GM23338 (cell line): ENCODE results near the gene KDM4C. TPM values are rescaled to one million over a fixed set of nuclear protein-coding genes. Genes with fewer than 3 reads are reported as not detected.
A peak's percentile ranks its signal among the peaks of the same experiment; 100 is the strongest.

Experiments used
- ATAC-seq: fragments of 200-7000 bp; cut with Tn5 transposase; 3 replicates; pipeline ENCODE4 v1.9.1; 2020
- DNase-seq: peaks from one replicate; pipeline ENCODE4 v3.0.0-alpha.2; 2015; ENCODE audit warnings: low spot score
- H2AFZ ChIP-seq: fragments of 200-600 bp; sonication (generic); 2 replicates; pipeline ENCODE4 v1.8.0; 2016; ENCODE audit warnings: antibody characterized with exemption, mild to moderate bottlenecking, moderate library complexity
- H3F3A ChIP-seq: fragments of 200-600 bp; sonication (generic); replicated peaks from 2 replicates; pipeline ENCODE4 v1.8.0; 2017; ENCODE audit warnings: antibody characterized with exemption, mixed run types, low read depth
- H3K27ac ChIP-seq: fragments of 200-600 bp; sonication (generic); 2 replicates; pipeline ENCODE4 v1.6.1; 2016; ENCODE audit warnings: low read depth
- H3K27me3 ChIP-seq: fragments of 200-600 bp; sonication (generic); 2 replicates; pipeline ENCODE4 v1.8.0; 2016; ENCODE audit warnings: mild to moderate bottlenecking, mixed run types, moderate library complexity; ENCODE audit not compliant: insufficient read depth
- H3K36me3 ChIP-seq: fragments of 200-600 bp; sonication (generic); 2 replicates; pipeline ENCODE4 v1.8.0; 2016; ENCODE audit warnings: mild to moderate bottlenecking; ENCODE audit not compliant: insufficient read depth
- H3K4me1 ChIP-seq: fragments of 200-600 bp; sonication (generic); 2 replicates; pipeline ENCODE4 v1.8.0; 2016; ENCODE audit warnings: mild to moderate bottlenecking, moderate library complexity; ENCODE audit not compliant: insufficient read depth
- H3K4me2 ChIP-seq: fragments of 200-600 bp; sonication (generic); 2 replicates; pipeline ENCODE4 v1.7.1; 2017; ENCODE audit warnings: mixed run types
- H3K4me3 ChIP-seq: fragments of 200-600 bp; sonication (generic); 2 replicates; pipeline ENCODE4 v1.6.1; 2016; ENCODE audit warnings: mixed run types
- H3K79me2 ChIP-seq: fragments of 200-600 bp; sonication (generic); replicated peaks from 2 replicates; pipeline ENCODE4 v1.8.0; 2017; ENCODE audit warnings: mild to moderate bottlenecking; ENCODE audit not compliant: insufficient read depth
- H3K9me2 ChIP-seq: fragments of 200-600 bp; sonication (generic); 2 replicates; pipeline ENCODE4 v1.8.0; 2017; ENCODE audit not compliant: insufficient read depth
- H4K20me1 ChIP-seq: fragments of 200-600 bp; sonication (generic); replicated peaks from 2 replicates; pipeline ENCODE4 v1.8.0; 2017; ENCODE audit warnings: mild to moderate bottlenecking; ENCODE audit not compliant: insufficient read depth
- H3K27ac Mint-ChIP-seq: 2 replicates; pipeline ENCODE4 v1.8.0; 2020; ENCODE audit warnings: inconsistent platforms, mild to moderate bottlenecking, moderate library complexity, mixed read lengths
- H3K27me3 Mint-ChIP-seq: 3 replicates; pipeline ENCODE4 v1.8.0; 2022; ENCODE audit warnings: low read depth, mild to moderate bottlenecking, moderate library complexity, mixed read lengths, inconsistent platforms; ENCODE audit not compliant: insufficient read depth, poor library complexity
- H3K36me3 Mint-ChIP-seq: 3 replicates; pipeline ENCODE4 v1.8.0; 2021; ENCODE audit warnings: low read depth, mild to moderate bottlenecking, inconsistent platforms, moderate library complexity, mixed read lengths
- H3K4me1 Mint-ChIP-seq: 3 replicates; pipeline ENCODE4 v1.8.0; 2020; ENCODE audit warnings: mild to moderate bottlenecking, inconsistent platforms, mixed read lengths
- H3K4me3 Mint-ChIP-seq: 3 replicates; pipeline ENCODE4 v1.8.0; 2021; ENCODE audit warnings: moderate library complexity, mild to moderate bottlenecking, inconsistent platforms, mixed read lengths
- H3K9me3 Mint-ChIP-seq: 3 replicates; pipeline ENCODE4 v1.8.0; 2020; ENCODE audit warnings: moderate library complexity, mild to moderate bottlenecking, inconsistent platforms, mixed read lengths
- CREB1 ChIP-seq: fragments of 250-450 bp; sonication (Bioruptor Pico); IDR thresholded peaks from 2 replicates; pipeline ENCODE4 v1.5.0; 2020; ENCODE audit warnings: low read depth, mild to moderate bottlenecking, moderate library complexity
- ETS1 ChIP-seq: IDR thresholded peaks from 2 replicates; pipeline ENCODE4 v1.6.1; 2016; ENCODE audit warnings: antibody characterized with exemption
- EZH2 ChIP-seq: fragments of 200-600 bp; sonication (generic); IDR thresholded peaks from one replicate; pipeline ENCODE4 v1.8.0; 2017; ENCODE audit warnings: antibody characterized with exemption, mild to moderate bottlenecking, low read depth; ENCODE audit not compliant: unreplicated experiment
- EZH2phosphoT487 ChIP-seq: fragments of 200-600 bp; sonication (generic); IDR thresholded peaks from one replicate; pipeline ENCODE4 v1.8.1; 2018; ENCODE audit warnings: antibody characterized with exemption; ENCODE audit not compliant: unreplicated experiment
- JUNB ChIP-seq: IDR thresholded peaks from one replicate; pipeline ENCODE4 v1.6.1; 2016; ENCODE audit warnings: antibody characterized with exemption; ENCODE audit not compliant: unreplicated experiment
- NANOG ChIP-seq: IDR thresholded peaks from 2 replicates; pipeline ENCODE4 v1.6.1; 2016; ENCODE audit warnings: antibody characterized with exemption, borderline replicate concordance
- POLR2AphosphoS5 ChIP-seq: IDR thresholded peaks from 2 replicates; pipeline ENCODE4 v1.6.1; 2016; ENCODE audit warnings: antibody characterized with exemption, low read depth
- REST ChIP-seq: IDR thresholded peaks from one replicate; pipeline ENCODE4 v1.6.1; 2018; ENCODE audit warnings: antibody characterized with exemption; ENCODE audit not compliant: unreplicated experiment
- STAT1 ChIP-seq: IDR thresholded peaks from one replicate; pipeline ENCODE4 v1.6.1; 2016; ENCODE audit warnings: antibody characterized with exemption; ENCODE audit not compliant: unreplicated experiment
- ZNF114 ChIP-seq: fragments of 250-450 bp; sonication (Bioruptor Pico); IDR thresholded peaks from 2 replicates; pipeline ENCODE4 v1.5.0; 2020; ENCODE audit warnings: mild to moderate bottlenecking, moderate library complexity
- ZNF331 ChIP-seq: fragments of 250-450 bp; sonication (Bioruptor Pico); IDR thresholded peaks from 2 replicates; pipeline ENCODE4 v1.5.0; 2020; ENCODE audit warnings: low read depth, mild to moderate bottlenecking, moderate library complexity
- polyA plus RNA-seq: library from polyadenylated mRNA; unstranded; fragments of >200 nt; fragmentation: Nextera tagmentation; extraction: Ambion mirVana; gene quantifications from 2 replicates; pipeline ENCODE4 v1.2.1, GENCODE V29; 2016
- total RNA-seq: library from RNA; depleted of rRNA; stranded (reverse); fragments of >200 nt; shearing (Covaris generic); gene quantifications from 2 replicates; pipeline ENCODE4 v1.2.3, GENCODE V29; 2014
- TF ChIP-seq, protein P1 (sequence below), 2 experiments: fragments of 200-600 bp in 1 of 2; sonication (generic) in 1 of 2; conservative IDR thresholded peaks; 2 replicates each; pipeline versions ENCODE4 v1.5.1 to v1.6.1; 2016 to 2017; ENCODE audit warnings: antibody characterized with exemption in 2 of 2, low read depth in 2 of 2, mild to moderate bottlenecking in 2 of 2, moderate library complexity in 1 of 2
- TF ChIP-seq, protein P2 (sequence below): fragments of 250-450 bp; sonication (Bioruptor Pico); IDR thresholded peaks from 2 replicates; pipeline ENCODE4 v1.5.0; 2020; ENCODE audit warnings: mild to moderate bottlenecking, moderate library complexity

Gene KDM4C
- total and polyA plus RNA-seq, 2 experiments from 2014 or later, result 12.0 to 43.8 TPM

- H3K4me3 Mint-ChIP-seq, result no peak overlapping the region
- H3K27me3 Mint-ChIP-seq, result peaks cover 5% of the 10 kb centered on the region
- peaks cover 3% of the 10 kb centered on the region for H3K36me3 Mint-ChIP-seq
- no peaks in the 10 kb centered on the region for H3K9me3 Mint-ChIP-seq
- H3K27me3 ChIP-seq, result no peaks in the 10 kb centered on the region
- H3F3A ChIP-seq, result peaks cover 10% of the 10 kb centered on the region; the same call in 1 of the 2 replicates
- H3K4me3 ChIP-seq, result no peak overlapping the region
- H4K20me1 ChIP-seq, result no peaks in the 10 kb centered on the region
- H3K9me2 ChIP-seq, result no peaks in the 10 kb centered on the region
- peaks cover 58% of the 10 kb centered on the region for H3K4me1 Mint-ChIP-seq
- TF ChIP-seq, protein P1, sequence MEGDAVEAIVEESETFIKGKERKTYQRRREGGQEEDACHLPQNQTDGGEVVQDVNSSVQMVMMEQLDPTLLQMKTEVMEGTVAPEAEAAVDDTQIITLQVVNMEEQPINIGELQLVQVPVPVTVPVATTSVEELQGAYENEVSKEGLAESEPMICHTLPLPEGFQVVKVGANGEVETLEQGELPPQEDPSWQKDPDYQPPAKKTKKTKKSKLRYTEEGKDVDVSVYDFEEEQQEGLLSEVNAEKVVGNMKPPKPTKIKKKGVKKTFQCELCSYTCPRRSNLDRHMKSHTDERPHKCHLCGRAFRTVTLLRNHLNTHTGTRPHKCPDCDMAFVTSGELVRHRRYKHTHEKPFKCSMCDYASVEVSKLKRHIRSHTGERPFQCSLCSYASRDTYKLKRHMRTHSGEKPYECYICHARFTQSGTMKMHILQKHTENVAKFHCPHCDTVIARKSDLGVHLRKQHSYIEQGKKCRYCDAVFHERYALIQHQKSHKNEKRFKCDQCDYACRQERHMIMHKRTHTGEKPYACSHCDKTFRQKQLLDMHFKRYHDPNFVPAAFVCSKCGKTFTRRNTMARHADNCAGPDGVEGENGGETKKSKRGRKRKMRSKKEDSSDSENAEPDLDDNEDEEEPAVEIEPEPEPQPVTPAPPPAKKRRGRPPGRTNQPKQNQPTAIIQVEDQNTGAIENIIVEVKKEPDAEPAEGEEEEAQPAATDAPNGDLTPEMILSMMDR (conservative IDR thresholded peaks at IDR 0.05; ENCODE audit: low read depth in 2 of 2), result no peak
- TF ChIP-seq ZNF331 (no peak), JUNB (no peak), REST (no peak), STAT1 (no peak), EZH2phosphoT487 (no peak), EZH2 (no peak), NANOG (no peak), CREB1 (no peak), ZNF114 (CRISPR knock-in tag) (no peak), ETS1 (no peak), POLR2AphosphoS5 (no peak)
- TF ChIP-seq, protein P2, sequence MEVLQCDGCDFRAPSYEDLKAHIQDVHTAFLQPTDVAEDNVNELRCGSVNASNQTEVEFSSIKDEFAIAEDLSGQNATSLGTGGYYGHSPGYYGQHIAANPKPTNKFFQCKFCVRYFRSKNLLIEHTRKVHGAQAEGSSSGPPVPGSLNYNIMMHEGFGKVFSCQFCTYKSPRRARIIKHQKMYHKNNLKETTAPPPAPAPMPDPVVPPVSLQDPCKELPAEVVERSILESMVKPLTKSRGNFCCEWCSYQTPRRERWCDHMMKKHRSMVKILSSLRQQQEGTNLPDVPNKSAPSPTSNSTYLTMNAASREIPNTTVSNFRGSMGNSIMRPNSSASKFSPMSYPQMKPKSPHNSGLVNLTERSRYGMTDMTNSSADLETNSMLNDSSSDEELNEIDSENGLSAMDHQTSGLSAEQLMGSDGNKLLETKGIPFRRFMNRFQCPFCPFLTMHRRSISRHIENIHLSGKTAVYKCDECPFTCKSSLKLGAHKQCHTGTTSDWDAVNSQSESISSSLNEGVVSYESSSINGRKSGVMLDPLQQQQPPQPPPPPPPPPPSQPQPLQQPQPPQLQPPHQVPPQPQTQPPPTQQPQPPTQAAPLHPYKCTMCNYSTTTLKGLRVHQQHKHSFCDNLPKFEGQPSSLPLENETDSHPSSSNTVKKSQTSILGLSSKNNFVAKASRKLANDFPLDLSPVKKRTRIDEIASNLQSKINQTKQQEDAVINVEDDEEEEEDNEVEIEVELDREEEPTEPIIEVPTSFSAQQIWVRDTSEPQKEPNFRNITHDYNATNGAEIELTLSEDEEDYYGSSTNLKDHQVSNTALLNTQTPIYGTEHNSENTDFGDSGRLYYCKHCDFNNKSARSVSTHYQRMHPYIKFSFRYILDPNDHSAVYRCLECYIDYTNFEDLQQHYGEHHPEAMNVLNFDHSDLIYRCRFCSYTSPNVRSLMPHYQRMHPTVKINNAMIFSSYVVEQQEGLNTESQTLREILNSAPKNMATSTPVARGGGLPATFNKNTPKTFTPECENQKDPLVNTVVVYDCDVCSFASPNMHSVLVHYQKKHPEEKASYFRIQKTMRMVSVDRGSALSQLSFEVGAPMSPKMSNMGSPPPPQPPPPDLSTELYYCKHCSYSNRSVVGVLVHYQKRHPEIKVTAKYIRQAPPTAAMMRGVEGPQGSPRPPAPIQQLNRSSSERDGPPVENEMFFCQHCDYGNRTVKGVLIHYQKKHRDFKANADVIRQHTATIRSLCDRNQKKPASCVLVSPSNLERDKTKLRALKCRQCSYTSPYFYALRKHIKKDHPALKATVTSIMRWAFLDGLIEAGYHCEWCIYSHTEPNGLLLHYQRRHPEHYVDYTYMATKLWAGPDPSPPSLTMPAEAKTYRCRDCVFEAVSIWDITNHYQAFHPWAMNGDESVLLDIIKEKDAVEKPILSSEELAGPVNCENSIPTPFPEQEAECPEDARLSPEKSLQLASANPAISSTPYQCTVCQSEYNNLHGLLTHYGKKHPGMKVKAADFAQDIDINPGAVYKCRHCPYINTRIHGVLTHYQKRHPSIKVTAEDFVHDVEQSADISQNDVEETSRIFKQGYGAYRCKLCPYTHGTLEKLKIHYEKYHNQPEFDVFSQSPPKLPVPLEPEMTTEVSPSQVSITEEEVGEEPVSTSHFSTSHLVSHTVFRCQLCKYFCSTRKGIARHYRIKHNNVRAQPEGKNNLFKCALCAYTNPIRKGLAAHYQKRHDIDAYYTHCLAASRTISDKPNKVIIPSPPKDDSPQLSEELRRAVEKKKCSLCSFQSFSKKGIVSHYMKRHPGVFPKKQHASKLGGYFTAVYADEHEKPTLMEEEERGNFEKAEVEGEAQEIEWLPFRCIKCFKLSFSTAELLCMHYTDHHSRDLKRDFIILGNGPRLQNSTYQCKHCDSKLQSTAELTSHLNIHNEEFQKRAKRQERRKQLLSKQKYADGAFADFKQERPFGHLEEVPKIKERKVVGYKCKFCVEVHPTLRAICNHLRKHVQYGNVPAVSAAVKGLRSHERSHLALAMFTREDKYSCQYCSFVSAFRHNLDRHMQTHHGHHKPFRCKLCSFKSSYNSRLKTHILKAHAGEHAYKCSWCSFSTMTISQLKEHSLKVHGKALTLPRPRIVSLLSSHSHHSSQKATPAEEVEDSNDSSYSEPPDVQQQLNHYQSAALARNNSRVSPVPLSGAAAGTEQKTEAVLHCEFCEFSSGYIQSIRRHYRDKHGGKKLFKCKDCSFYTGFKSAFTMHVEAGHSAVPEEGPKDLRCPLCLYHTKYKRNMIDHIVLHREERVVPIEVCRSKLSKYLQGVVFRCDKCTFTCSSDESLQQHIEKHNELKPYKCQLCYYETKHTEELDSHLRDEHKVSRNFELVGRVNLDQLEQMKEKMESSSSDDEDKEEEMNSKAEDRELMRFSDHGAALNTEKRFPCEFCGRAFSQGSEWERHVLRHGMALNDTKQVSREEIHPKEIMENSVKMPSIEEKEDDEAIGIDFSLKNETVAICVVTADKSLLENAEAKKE, result no peak
- ATAC-seq (no peak), DNase-seq (no peak)
- H3K27ac ChIP-seq, result peak overlapping the region; percentile 22; the same call in 1 of the 2 replicates
- H3K36me3 ChIP-seq, result no peaks in the 10 kb centered on the region
- H3K27ac Mint-ChIP-seq, result no peak overlapping the region
- no peak overlapping the region for H3K4me2 ChIP-seq
- H3K79me2 ChIP-seq, result peaks cover 99% of the 10 kb centered on the region
- no peak overlapping the region for H2AFZ ChIP-seq
- peaks cover 56% of the 10 kb centered on the region for H3K4me1 ChIP-seq
These were observed 26.0 kb downstream of the KDM4C start for GRCh38 chr9:6783753-6784152.
